ENCODE data around the gene CELSR1.

CELSR1 gene

DNA sequence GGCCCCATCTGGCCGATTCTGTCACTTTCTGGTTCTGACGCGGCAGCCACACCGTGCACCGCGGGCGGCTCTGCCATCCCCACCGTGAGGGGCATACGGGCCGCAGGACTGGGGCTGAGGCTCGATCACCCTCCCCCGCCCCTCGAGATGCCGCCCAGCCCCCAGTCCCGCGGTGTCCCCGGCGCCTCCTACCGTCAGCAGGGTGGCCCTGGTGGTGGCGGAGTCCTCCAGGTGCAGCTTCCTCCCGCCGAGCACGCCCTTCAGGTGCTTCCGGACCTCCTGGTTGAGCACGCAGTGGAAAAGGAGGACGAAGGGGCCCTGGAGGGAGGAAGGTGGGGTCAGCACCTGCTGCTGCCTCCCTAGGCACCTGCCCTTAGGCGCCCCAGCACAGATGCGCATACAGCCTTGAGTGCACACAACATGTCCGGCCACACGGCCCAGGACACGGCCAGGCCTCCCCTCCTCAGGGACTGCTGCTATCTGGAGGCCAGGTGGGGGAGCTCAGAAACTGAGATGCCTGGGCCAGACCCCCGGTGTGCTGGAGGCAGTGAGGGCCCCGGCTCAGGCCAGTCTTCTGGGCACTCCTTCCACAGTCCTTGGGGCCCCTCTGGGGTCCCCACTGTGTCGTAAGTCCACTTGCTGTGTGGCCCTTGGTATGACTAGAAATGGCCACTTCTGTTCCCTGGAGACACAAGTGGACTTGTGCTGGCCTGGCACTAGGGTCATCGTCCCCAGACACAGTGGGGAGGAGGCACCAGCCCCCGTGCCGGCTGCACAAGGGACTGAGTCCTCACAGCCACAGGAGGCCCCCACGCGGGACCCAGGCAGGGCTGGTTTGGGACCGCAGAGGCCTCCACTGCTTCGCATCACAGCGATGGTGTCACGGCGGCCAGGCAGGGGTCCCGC lies 170.4 kb downstream of the CELSR1 start:
- no peak overlapping the region for H3K4me3 ChIP-seq (ENCODE audit: low read depth, low read length)

DNA sequence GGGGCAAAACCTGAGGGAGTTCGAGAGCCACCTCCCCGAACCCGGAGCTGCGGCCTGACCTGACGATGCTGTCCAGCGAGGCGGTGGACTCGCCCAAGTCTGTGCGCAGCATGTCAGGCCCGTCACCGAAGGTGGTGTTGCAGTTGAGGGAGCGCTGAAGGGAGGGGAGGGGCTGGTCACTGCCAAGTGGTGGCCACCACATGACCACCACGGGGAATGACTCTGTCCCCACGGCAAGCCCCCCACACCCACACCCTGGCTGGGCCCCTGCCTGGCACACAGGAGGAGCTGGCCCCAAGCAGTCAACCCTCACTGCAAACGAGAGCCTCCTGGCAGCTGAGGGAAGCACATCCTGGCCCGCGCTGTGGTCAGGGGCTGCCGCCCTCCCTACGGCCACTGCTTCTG lies 171.1 kb downstream of the CELSR1 start:
- H3K4me3 ChIP-seq (ENCODE audit: low read depth, low read length), result no peak overlapping the region

DNA sequence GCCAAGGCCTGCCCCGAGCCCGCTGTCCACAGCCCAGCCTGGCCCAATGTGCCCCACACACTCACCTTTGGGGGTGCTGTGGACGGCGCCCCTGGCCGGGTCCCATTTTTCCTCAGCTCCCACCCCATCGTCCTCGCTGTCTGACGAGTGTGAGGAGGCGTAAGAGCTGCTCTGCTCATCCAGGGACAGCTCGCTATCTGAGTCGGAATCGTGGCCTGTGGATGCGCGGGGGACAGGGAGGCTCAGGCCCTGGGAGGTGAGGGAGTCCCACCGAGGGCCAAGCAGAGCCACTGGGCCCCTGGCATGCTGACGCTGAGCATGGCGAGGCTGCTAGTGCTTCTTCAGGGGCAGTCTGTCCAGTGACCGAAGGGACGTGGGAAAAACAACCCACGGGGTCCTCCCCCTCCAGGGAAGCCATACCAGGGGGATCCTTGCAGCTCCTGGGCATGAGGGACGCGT lies 172.2 kb downstream of the CELSR1 start:
- no peak overlapping the region for H3K4me3 ChIP-seq (ENCODE audit: low read depth, low read length)

DNA sequence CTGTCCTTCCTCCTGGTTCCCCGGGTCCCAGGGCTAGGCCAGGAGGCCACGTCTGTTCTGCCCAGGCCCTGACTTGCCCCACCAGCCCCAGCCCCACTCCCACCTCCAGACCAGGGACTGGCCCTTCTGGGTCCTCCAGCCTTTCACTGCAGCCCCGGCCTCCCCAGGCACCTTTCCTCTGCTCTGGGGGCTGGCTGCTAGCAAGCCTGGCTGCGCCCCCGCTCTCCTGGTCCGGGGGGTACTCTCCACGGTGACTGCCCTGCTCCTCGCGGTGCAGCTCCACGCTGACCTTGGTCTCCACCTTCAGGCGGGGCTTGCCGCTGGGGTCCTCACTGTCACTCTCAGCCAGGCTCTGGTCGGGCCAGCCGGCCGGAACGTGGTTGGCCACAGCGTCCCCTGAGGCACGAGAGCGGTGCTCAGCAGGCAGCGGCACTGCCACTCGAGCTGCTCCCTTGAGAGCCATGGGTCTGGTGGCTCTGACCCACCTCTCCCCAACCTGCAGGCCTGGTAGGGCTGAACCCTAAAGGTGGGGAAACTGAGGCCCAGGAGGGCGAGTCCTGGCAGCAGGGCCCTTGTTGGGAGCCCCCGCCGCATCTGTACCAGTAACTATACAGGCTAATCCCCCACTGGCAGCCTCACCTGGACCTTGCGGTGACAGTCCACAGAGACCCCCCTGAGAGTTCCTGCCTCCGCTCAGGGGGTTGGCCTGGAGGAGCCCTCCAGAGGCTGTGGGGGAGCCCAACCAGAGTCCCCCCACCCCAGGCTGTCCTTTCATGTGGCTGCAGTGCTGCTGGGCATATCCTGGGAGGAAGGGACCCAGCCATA lies 172.9 kb downstream of the CELSR1 start:
- no peak overlapping the region for H3K4me3 ChIP-seq (ENCODE audit: low read depth, low read length)

DNA sequence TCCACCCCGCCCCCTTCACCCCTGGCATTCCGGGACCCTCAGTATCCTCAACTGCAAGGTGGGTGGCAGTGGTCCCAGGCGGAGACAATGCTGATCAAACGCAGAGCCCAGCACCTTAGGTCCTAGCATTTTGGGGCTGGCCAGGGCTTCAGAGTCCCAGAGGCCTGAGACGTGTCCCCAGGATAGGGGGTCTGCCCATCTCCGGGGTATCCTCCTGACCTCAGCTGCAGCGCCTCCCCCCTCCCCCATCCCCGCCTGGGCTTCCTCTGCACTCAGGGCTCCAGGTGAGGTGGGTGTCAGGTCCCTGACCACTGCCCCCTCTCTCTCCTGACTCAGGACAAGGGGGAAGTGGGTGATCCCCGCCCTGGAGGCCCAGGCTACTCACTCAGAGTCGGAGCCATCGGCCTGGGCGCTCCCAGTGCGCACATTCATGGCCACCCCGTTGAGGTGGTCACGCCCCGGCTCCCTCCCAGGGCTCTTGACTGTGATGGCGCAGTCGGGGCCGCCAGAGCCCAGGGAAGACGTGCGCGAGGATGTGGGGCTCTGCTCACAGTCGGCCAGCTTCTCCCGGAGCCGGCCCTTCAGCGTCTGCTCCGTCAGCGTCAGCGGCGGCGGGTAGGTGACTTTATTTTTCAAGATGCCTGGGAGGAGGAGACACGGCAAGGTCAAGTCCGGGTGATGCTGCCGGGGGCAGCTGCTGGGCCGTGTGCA lies 173.7 kb downstream of the CELSR1 start:
- no peak overlapping the region for H3K4me3 ChIP-seq (ENCODE audit: low read depth, low read length)

DNA sequence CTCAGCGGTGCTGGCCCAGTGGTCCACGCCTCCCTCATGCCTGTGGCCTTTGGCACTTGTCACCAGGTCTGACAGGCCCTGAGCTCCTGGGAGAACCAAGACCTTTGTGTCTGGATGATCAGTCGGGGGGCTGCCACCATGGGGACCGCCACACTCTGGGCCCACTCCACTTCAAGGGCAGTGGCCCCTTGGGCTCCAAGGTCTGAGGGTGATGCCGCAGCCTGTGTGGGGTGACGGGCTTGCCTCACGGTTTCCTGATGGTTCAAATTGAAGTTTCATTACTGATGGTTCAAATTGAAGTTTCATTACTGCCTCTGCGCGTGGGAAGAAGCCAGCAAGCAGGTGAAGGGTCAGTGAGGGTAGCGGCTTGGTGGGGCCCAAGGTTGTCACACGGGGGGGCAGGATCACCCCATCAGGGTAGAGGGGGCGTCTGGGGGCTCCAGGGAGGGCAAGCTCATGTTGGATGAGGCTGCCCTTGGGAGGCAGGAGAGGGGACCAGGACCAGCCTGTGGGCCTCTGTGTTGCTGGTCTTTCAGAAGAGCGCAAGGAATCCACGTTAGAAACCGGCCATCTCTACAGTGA lies 174.4 kb downstream of the CELSR1 start:
- H3K4me3 ChIP-seq (ENCODE audit: low read depth, low read length), result no peak overlapping the region

DNA sequence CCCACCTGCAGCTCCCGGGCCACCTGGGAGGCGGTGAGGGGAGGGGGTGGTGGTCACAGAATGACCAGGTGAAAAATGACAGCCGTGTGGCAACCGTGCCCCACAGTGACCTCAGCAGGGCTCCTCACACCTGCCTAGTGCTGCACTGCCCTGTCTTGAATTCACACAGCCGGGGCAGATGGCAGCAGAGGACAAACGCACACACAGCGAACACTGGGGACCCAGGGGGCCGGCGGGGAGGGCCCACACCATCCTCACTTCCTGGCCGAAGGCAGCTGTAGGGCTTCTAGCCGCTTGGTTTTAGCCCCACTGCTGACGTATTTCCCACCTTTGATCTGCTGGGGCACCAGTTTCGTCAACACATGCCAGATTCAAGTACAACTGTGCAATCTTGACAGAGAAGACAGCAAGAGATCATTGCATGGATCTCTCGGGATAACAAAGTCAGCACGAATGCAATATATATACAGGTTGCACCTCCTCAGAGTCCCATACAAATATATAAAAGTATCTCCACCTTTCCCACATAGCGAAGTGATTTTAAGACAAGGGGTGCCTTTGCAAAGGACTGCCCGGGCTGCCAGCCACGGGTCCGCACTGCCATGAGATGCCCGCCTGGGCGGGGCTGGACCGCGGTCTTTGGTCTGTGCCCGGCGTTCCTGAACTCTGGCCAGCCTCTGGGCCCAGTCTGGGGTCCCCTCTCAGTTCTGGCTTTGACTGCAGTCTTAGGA lies 175.1 kb downstream of the CELSR1 start:
- no peak overlapping the region for H3K4me3 ChIP-seq (ENCODE audit: low read depth, low read length)

DNA sequence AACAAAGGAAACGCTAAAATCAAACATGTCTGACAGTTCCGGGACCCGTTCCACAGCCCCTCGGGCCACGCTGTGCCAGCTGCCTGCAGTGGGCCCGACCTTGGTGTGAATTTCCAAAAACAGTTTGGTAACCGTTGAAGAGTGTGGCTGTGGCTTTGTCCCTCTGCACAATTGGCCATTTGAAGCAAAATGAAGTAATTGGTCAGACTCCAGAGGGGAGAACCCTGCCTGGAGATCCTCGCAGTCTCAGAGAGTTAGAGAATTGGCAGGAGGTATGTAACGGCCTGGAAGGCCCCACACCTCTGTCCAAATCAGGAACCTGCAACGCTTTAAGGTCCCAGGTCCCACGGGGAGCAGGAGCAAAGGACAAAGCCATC lies 175.6 kb downstream of the CELSR1 start:
- no peak overlapping the region for H3K4me3 ChIP-seq (ENCODE audit: low read depth, low read length)

DNA sequence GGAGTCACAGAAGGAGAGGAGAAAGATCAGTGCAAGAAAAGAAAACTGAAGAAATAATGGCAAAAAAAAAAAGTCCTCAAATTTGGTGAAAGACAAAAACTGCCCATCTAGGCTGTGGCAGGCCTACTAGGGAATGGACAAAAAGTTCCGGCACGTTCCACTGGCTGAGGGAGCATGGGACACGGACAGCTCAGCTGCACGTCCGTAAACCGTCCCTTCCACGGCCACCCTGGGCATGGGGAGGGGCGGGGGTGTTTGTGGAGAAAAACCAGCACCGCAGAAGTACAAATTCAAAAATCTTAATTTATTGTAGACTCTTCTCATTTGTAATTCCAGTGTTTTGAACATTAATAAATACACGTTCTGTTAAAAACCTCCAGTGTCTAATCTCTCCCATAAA lies 176.5 kb downstream of the CELSR1 start:
- H3K4me3 ChIP-seq (ENCODE audit: low read depth, low read length), result no peak overlapping the region

DNA sequence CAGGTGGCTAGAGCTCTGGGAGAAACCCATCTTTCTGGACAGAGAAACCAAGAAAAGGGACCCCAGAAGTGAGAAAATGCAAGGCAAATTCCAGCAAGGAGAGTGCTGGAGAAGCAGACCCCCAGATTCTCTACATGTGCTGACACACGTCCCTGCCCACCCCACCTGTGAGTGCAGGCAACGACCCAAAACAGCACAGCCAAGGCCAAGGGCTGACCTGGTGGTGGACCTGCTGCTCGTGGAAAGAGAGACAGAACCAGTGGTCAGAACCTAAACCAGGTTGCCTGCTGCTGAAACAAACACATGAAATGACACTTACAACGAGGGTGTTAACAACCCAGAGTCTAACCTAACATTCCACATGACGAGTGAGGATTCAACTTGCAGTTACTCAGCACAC lies 177.3 kb downstream of the CELSR1 start:
- no peak overlapping the region for H3K4me3 ChIP-seq (ENCODE audit: low read depth, low read length)

DNA sequence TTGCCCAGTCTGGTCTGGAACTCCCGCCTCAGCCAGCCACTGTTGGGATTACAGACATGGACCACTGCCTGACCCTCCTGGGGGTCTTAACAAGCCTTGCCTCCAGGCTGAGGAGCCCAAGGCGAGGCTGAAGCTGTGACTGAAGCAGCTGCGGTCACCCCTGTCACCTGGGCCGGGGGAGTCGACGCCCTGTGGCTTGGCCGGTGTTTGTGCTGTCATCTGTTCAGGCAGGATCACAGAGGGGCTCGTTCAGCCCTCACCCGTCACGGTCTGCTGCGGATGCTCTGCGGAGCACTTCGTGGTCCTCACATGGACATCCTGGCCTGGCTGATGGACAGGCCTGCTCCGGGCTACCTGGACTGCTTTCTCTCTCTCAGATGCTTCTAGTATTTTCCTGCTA lies 178.1 kb downstream of the CELSR1 start:
- no peak overlapping the region for H3K4me3 ChIP-seq (ENCODE audit: low read depth, low read length)

DNA sequence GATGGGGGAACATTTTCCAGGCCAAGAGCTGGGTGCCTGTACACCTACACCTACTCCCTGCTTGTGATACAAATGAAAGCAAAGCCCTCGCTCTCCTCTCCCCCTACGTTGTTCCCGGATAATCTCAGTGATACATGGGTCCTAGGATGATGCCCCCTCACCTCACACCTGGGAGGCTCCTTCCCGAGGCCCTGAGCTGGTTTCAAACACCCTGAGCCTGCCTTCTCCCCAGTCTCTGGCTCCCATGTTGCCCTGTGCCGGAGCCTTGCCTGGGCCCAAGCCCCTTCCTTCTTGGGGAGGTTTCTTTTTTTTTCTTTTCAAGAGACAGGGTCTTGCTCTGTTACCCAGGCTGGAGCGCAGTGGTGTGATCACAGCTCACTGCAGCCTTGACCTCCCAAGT lies 178.7 kb downstream of the CELSR1 start:
- no peak overlapping the region for H3K4me3 ChIP-seq (ENCODE audit: low read depth, low read length)

DNA sequence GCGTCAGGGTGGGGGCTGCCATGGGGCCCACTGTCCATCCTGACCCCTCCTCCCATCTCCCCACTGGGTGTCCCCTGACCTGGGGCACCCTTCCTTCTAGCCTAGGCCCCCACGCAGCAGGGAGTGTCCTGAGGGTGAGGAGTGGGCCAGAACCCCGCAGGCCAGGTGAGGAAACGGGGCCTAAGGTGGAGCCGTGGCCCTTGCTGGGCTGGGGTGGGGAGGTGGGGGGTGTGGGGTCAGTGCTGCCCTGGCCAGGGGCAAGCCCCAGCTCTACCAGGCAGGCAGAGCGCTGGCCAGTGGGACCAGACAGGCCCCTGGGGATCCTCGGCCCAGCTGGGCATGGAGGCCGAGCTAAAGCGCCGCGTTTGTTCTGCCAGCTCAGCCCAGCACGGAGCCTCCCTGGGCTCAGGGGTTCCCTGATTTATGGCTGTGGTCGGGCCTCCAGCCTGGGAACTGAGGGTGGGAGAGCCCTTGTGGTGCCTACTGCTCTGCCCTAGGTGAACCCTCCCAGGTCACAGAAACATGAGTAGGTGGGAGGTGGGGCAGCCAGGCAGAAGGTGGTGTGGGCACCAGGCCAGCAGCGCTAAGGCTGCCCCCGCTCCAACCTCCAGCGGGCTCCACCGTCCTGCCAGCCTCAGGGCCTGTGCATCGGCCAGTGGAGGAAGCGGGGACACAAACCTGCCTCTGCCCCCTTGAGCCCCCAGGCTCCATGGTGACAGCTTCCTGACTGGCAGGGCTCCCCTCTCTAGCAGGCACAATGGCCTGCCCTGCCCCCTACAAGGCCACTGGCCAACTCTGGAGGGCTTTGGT lies 179.5 kb downstream of the CELSR1 start:
- H3K4me3 ChIP-seq (ENCODE audit: low read depth, low read length), result no peak overlapping the region

DNA sequence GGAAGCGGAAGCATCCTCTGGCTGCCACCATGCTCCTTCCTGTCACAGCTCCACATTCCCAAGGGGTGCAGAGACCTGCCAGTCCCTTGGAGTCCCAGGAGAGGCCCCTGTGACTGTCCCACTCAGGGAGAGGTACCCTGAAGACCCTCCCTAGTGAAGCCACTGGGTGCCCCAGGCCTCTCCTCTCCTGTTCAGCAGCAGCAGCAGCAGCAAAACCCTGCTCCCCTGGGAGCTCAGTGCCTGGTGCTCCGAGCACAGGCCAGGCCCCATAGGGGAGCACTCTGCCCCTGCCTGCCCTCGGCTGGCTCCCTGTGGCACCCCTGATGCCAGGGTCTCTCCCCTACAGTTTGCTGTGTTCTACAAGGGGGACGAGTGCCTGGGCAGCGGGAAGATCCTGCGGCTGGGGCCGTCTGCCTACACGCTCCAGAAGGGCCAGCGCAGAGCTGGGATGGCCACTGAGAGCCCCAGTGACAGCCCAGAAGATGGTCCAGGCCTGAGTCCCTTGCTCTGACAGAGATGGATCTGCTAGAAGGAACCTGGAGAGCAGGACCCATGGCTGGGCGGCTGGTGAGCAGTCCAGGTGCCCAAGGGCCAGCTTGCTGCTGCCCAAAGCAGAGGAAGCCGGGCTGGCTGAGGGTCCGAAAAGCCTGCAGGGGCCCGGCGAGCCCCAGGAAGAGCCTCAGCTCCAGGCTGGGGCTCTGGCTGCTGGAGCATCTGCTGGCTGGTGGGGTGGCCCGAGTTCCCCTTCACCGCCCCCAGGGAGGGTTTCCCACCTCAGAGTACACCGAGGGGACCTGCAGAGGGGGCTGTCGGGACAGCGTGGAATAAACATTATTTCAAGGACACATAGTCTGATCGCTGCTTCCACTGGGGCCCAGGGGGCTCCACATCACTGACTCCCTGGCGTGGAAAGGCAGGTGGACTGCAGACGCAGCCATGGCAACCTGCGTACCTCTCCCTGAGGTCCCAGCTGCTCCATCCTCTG lies 180.6 kb downstream of the CELSR1 start:
- no peak overlapping the region for H3K4me3 ChIP-seq (ENCODE audit: low read depth, low read length)

DNA sequence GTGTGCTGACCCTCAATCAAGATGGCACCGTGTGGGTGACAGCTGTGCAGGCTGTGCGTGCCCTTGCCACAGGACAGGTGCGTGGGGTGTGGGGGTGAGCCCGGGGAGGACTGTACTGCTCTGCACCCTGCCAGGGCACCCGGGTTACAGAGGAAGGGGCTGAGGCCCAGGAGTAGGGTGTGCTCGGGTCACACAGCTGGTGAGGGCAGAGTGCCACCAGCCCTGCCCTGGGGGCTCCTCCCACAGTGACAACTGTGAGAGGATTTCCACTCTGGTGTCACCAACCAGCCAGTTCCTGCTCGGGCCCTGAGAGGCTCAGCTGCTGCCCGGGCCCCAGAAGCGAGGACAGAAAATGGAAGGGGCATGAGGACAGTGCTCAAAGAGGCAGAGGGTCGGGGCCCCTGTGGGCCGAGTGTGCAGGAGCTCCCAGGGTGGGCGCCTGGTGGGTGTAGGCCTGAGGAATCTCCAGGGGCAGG lies 181.4 kb downstream of the CELSR1 start:
- no peak overlapping the region for H3K4me3 ChIP-seq (ENCODE audit: low read depth, low read length)

DNA sequence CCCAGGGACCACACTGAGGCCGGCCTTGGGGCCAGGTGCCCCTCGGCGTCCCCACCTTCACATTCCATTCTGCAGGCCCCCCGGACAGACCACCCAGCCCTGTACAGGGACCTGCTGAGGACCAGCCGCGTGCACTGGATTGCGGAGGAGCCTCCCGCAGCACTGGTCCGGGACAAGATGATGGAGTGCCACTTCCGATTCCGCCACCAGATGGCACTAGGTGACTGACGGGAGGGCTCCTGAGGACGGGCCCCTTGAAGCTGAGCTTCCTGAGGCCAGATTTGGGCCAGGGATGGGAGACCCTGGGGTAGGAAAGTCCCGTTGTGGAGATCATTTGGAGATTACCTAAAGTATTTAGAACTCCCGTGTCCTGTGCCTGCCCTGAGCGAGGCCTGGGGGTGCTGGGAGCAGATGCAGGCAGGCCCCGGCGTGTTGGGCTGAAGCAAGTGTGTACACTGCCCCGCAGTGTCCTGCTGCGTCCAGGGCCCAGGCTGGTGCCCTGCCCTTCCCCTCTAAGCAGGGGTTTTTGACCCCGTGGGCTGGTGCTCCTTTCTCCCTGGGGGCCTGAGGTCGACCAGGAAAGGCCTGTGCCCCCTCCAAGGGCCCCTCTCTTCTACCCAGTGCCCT lies 181.9 kb downstream of the CELSR1 start:
- no peak overlapping the region for H3K4me3 ChIP-seq (ENCODE audit: low read depth, low read length)

DNA sequence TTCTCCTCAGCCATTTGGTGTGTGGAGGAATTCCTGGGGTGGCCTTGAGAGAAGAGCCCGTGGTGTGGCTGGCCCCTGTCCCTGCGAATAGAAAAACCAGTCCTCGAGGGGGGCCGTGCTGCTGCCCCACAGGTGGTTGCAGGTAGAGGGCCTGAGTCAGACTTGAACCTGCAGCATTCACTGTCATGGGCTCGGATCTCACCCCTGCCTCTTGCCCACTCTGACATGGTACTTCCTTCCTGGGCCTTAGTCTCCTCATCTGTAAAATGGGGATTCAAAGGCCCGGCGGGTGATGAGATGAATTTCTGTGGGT lies 182.5 kb downstream of the CELSR1 start:
- H3K4me3 ChIP-seq (ENCODE audit: low read depth, low read length), result no peak overlapping the region

Data from iPS-11a (cell line).